ENCODE results near the gene TMPRSS13. TPM values are rescaled to one million over a fixed set of nuclear protein-coding genes. Genes with fewer than 3 reads are reported as not detected.
"Not testable (repeated sequence)": the region's sequence is repeated elsewhere in the genome, so short reads cannot be mapped to it uniquely, and the experiment has no call there.

Gene TMPRSS13
- total RNA-seq, 1 donor from 2014 or later = 0.15 TPM

- ATAC-seq (no peak), DNase-seq (no peak)
- intact Hi-C loops (cut with micrococcal nuclease) = no loop called here
These were observed 3.7 kb upstream of the TMPRSS13 start for GRCh38 chr11:117932947-117933346.

GRCh38 chr11:117932426-117932825 is 3.2 kb upstream of the TMPRSS13 start:
- ATAC-seq = no peak
- no peak for DNase-seq

GRCh38 chr11:117931971-117932370 is 2.8 kb upstream of the TMPRSS13 start:
- intact Hi-C loops (cut with micrococcal nuclease) = no loop called here
- no peak for DNase-seq
- no peak for ATAC-seq

More at GRCh38 chr11:117932426-117932825, 3.2 kb upstream of the TMPRSS13 start:
- intact Hi-C loops (cut with micrococcal nuclease) = no loop called here

- intact Hi-C loops (cut with micrococcal nuclease) = no loop called here
- DNase-seq = no peak
- ATAC-seq = no peak
These were observed 2.2 kb upstream of the TMPRSS13 start for GRCh38 chr11:117931331-117931950.

- ATAC-seq = no peak
- intact Hi-C loops (cut with micrococcal nuclease) = no loop called here
- no peak for DNase-seq
These were observed 1.6 kb upstream of the TMPRSS13 start for GRCh38 chr11:117930668-117931330.

GRCh38 chr11:117929916-117930570 is 841 bp upstream of the TMPRSS13 start:
- ATAC-seq = no peak
- DNase-seq = no peak
- intact Hi-C loops (cut with micrococcal nuclease) = no loop called here

- DNase-seq = no peak
- intact Hi-C loops (cut with micrococcal nuclease) = no loop called here
- no peak for ATAC-seq
These were observed 608 bp downstream of the TMPRSS13 start for GRCh38 chr11:117928446-117929141.

- intact Hi-C loops (cut with micrococcal nuclease) = no loop called here
- DNase-seq = no peak
- ATAC-seq = no peak
These were observed 1.3 kb downstream of the TMPRSS13 start for GRCh38 chr11:117927926-117928325.

- DNase-seq; intact Hi-C loops (cut with micrococcal nuclease); ATAC-seq: not testable (repeated sequence)
These were observed 3.0 kb downstream of the TMPRSS13 start for GRCh38 chr11:117926166-117926565.

GRCh38 chr11:117925198-117925925 is 3.8 kb downstream of the TMPRSS13 start:
- peak; percentile 49 for DNase-seq
- intact Hi-C loops (cut with micrococcal nuclease) = no loop called here
- peak; percentile 93 for ATAC-seq

GRCh38 chr11:117924631-117925170 is 4.5 kb downstream of the TMPRSS13 start:
- DNase-seq = no peak
- ATAC-seq = no peak
- intact Hi-C loops (cut with micrococcal nuclease) = no loop called here

GRCh38 chr11:117923773-117924172 is 5.4 kb downstream of the TMPRSS13 start:
- ATAC-seq = no peak
- intact Hi-C loops (cut with micrococcal nuclease) = no loop called here
- DNase-seq = no peak

- DNase-seq (no peak), ATAC-seq (no peak)
- intact Hi-C loops (cut with micrococcal nuclease) = no loop called here
These were observed 5.9 kb downstream of the TMPRSS13 start for GRCh38 chr11:117923275-117923674.

GRCh38 chr11:117921893-117922292 is 7.3 kb downstream of the TMPRSS13 start:
- intact Hi-C loops (cut with micrococcal nuclease) = no loop called here
- DNase-seq (no peak), ATAC-seq (no peak)

- DNase-seq = no peak
- ATAC-seq = no peak
- intact Hi-C loops (cut with micrococcal nuclease) = no loop called here
These were observed 7.7 kb downstream of the TMPRSS13 start for GRCh38 chr11:117921456-117921855.

- ATAC-seq (no peak), DNase-seq (no peak)
- intact Hi-C loops (cut with micrococcal nuclease) = no loop called here
These were observed 9.4 kb downstream of the TMPRSS13 start for GRCh38 chr11:117919781-117920221.

- no peak for DNase-seq
- ATAC-seq = peak; percentile 17
- intact Hi-C loops (cut with micrococcal nuclease) = no loop called here
These were observed 9.9 kb downstream of the TMPRSS13 start for GRCh38 chr11:117919341-117919740.

- no peak for ATAC-seq
- intact Hi-C loops (cut with micrococcal nuclease) = no loop called here
- DNase-seq = no peak
These were observed 10.6 kb downstream of the TMPRSS13 start for GRCh38 chr11:117918366-117919255.
